Suprapubic skin (tissue), 4 donors: ENCODE results near the gene SLC48A1. TPM values are rescaled to one million over a fixed set of nuclear protein-coding genes. Genes with fewer than 3 reads are reported as not detected.
A peak's percentile ranks its signal among the peaks of the same experiment; 100 is the strongest.

Experiments
- DNase-seq, 2 donors: peaks; one replicate each; pipeline ENCODE4 v3.0.0-alpha.2; 2019; ENCODE audit warnings: low spot score in 2 of 2
- H3K27ac ChIP-seq: fragments of 200-600 bp; sonication (generic); one replicate; pipeline ENCODE4 v1.5.1; 2019
- H3K27me3 ChIP-seq: fragments of 200-600 bp; sonication (generic); one replicate; pipeline ENCODE4 v1.5.1; 2019
- H3K36me3 ChIP-seq: fragments of 200-600 bp; sonication (generic); one replicate; pipeline ENCODE4 v1.5.1; 2019
- H3K4me1 ChIP-seq: fragments of 200-600 bp; sonication (generic); one replicate; pipeline ENCODE4 v1.5.1; 2019
- H3K4me3 ChIP-seq: fragments of 200-600 bp; sonication (generic); one replicate; pipeline ENCODE4 v1.5.1; 2019; ENCODE audit warnings: mild to moderate bottlenecking
- H3K9me3 ChIP-seq: fragments of 200-600 bp; sonication (generic); one replicate; pipeline ENCODE4 v1.5.1; 2019
- EP300 ChIP-seq: sonication (generic); formaldehyde crosslinking; IDR thresholded peaks from one replicate; pipeline ENCODE4 v1.6.1; 2017; ENCODE audit warnings: antibody characterized with exemption
- POLR2A ChIP-seq, 2 donors: fragments of 450-650 bp; IDR thresholded peaks; one replicate each; pipeline ENCODE4 v1.6.1; 2017; ENCODE audit warnings: antibody characterized with exemption in 2 of 2, mild to moderate bottlenecking in 2 of 2, moderate library complexity in 2 of 2
- POLR2AphosphoS5 ChIP-seq, 3 donors: sonication (generic); formaldehyde crosslinking; IDR thresholded peaks; one replicate each; pipeline ENCODE4 v1.6.1; 2017; ENCODE audit warnings: antibody characterized with exemption in 3 of 3
- WGBS: methylation state at CpG from one replicate; pipeline ENCODE4 v1.1.5; 2018; 5-methylcytosine and 5-hydroxymethylcytosine counted together
- total RNA-seq, 4 donors: library from RNA; depleted of rRNA; stranded (reverse); fragments of >200 nt; gene quantifications; one replicate each; pipeline ENCODE4 v1.1.0, GENCODE V29; 2016
- TF ChIP-seq, protein P1 (sequence below), 2 donors: fragments of 200-600 bp in 1 of 2; fragments of 450-650 bp in 1 of 2; sonication (generic) in 1 of 2; IDR thresholded peaks; one replicate each; pipeline ENCODE4 v1.5.1; 2016 to 2019; ENCODE audit warnings: antibody characterized with exemption in 2 of 2, mild to moderate bottlenecking in 1 of 2, moderate library complexity in 1 of 2

The SLC48A1 gene
- 10 to 100 TPM; 38.2 to 53.6 (median 44.7) TPM for total RNA-seq

DNA sequence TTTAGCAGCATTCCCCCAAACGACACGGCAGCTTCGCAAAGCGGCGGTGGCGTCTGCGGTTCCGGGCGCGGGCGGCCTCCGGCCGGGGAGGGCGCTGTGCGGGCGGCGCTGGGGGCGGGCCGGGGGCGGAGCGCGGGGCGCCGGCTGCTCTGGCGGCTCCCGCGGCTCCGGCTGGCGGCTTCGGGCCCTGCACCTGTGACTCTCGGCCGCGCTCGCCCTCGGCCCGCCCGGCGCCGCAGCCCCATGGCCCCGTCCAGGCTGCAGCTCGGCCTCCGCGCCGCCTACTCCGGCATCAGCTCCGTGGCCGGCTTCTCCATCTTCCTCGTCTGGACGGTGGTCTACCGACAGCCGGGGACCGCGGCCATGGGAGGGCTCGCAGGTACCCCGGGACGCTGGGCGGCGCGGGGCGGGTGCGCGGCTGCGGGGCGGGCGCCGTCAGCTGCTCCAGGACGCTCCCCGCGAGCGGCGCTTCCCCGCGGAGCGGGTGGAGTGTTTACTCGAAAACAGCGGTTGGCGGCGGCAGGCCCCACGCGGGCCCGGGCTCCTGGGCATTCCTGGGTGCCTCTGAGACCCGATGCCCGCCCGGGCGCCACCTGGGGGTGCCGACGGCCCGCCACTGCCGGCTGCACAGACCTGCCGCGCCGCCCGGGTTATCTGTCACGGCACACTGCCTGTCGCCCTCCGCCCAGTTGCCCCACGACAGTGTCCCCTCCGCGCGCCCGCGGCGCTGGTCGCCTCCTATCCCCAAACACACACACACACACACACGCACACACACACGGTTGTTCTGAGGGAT is at the start of gene SLC48A1:
TSS of gene SLC48A1 (plus strand) at position 177 of the 796 bp plus-strand sequence. CDS start at position 244, 67 bp downstream.
- peaks cover 67% of the 10 kb centered on the region for H3K4me1 ChIP-seq
- H3K4me3 ChIP-seq, result peak within 1 kb of the TSS; percentile 94
- H3K27ac ChIP-seq, result peak within 1 kb of the TSS; percentile 92
- no peaks in the 10 kb centered on the region for H3K27me3 ChIP-seq
- DNase-seq, result no peak
- 1% methylated on average over 31 of the region's 106 CpGs for WGBS
- H3K36me3 ChIP-seq, result no peaks in the 10 kb centered on the region
- TF ChIP-seq, protein P1, sequence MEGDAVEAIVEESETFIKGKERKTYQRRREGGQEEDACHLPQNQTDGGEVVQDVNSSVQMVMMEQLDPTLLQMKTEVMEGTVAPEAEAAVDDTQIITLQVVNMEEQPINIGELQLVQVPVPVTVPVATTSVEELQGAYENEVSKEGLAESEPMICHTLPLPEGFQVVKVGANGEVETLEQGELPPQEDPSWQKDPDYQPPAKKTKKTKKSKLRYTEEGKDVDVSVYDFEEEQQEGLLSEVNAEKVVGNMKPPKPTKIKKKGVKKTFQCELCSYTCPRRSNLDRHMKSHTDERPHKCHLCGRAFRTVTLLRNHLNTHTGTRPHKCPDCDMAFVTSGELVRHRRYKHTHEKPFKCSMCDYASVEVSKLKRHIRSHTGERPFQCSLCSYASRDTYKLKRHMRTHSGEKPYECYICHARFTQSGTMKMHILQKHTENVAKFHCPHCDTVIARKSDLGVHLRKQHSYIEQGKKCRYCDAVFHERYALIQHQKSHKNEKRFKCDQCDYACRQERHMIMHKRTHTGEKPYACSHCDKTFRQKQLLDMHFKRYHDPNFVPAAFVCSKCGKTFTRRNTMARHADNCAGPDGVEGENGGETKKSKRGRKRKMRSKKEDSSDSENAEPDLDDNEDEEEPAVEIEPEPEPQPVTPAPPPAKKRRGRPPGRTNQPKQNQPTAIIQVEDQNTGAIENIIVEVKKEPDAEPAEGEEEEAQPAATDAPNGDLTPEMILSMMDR (IDR thresholded peaks at IDR 0.05), result peak in 1 of 2 donors; percentile 25
- TF ChIP-seq EP300, result no peak
- TF ChIP-seq POLR2AphosphoS5 (IDR thresholded peaks at IDR 0.05), result no peak
- TF ChIP-seq POLR2A (IDR thresholded peaks at IDR 0.05), result no peak
- no peaks in the 10 kb centered on the region for H3K9me3 ChIP-seq

GRCh38 chr12:47725091-47725772 is 47.8 kb upstream of the SLC48A1 start, which contains the start of gene ENDOU:
TSS of gene ENDOU (minus strand) at chr12:47725490. CDS start at chr12:47725413, 77 bp downstream.
- DNase-seq, result peak; percentile 61 to 76
- H3K27me3 ChIP-seq, result no peaks in the 10 kb centered on the region
- no peak within 1 kb of the TSS for H3K4me3 ChIP-seq
- TF ChIP-seq, protein P1 (IDR thresholded peaks at IDR 0.05), result no peak
- TF ChIP-seq EP300 (no peak), POLR2A (IDR thresholded peaks at IDR 0.05) (no peak), POLR2AphosphoS5 (IDR thresholded peaks at IDR 0.05) (no peak)
- H3K27ac ChIP-seq, result peak within 1 kb of the TSS; percentile 84
- H3K4me1 ChIP-seq, result peaks cover 54% of the 10 kb centered on the region
- H3K36me3 ChIP-seq, result peaks cover 4% of the 10 kb centered on the region
- no peaks in the 10 kb centered on the region for H3K9me3 ChIP-seq
- 88% methylated on average over 7 of the region's 8 CpGs for WGBS

- Histone ChIP-seq H3K36me3 (peaks cover 1% of the 10 kb centered on the region), H3K9me3 (no peaks in the 10 kb centered on the region), H3K27me3 (no peaks in the 10 kb centered on the region), H3K4me3 (no peak overlapping the region), H3K27ac (peak overlapping the region; percentile 84), H3K4me1 (peaks cover 61% of the 10 kb centered on the region)
- 46% methylated on average over 4 of the region's 5 CpGs for WGBS
- no peak for TF ChIP-seq POLR2AphosphoS5 (IDR thresholded peaks at IDR 0.05)
- TF ChIP-seq, protein P1 (IDR thresholded peaks at IDR 0.05), result no peak
- TF ChIP-seq EP300, result no peak
- no peak for TF ChIP-seq POLR2A (IDR thresholded peaks at IDR 0.05)
- no peak for DNase-seq
Observed at GRCh38 chr12:47725893-47726292, 47.1 kb upstream of the SLC48A1 start.

- Histone ChIP-seq H3K36me3 (no peaks in the 10 kb centered on the region), H3K4me3 (no peak overlapping the region), H3K4me1 (peaks cover 58% of the 10 kb centered on the region), H3K9me3 (no peaks in the 10 kb centered on the region), H3K27ac (no peak overlapping the region), H3K27me3 (no peaks in the 10 kb centered on the region)
- no peak for TF ChIP-seq EP300
- TF ChIP-seq POLR2A (IDR thresholded peaks at IDR 0.05), result no peak
- TF ChIP-seq, protein P1 (IDR thresholded peaks at IDR 0.05), result no peak
- no peak for TF ChIP-seq POLR2AphosphoS5 (IDR thresholded peaks at IDR 0.05)
- no peak for DNase-seq
- 53% methylated on average over 3 of the region's 3 CpGs for WGBS
Observed at GRCh38 chr12:47729233-47729632, 43.8 kb upstream of the SLC48A1 start.

GRCh38 chr12:47730341-47730744 is 42.7 kb upstream of the SLC48A1 start:
- Histone ChIP-seq H3K27me3 (no peaks in the 10 kb centered on the region), H3K27ac (peak overlapping the region; percentile 20), H3K9me3 (no peaks in the 10 kb centered on the region), H3K4me3 (no peak overlapping the region), H3K4me1 (peaks cover 59% of the 10 kb centered on the region), H3K36me3 (no peaks in the 10 kb centered on the region)
- TF ChIP-seq, protein P1 (IDR thresholded peaks at IDR 0.05), result no peak
- no peak for TF ChIP-seq POLR2AphosphoS5 (IDR thresholded peaks at IDR 0.05)
- no peak for TF ChIP-seq EP300
- TF ChIP-seq POLR2A (IDR thresholded peaks at IDR 0.05), result no peak
- WGBS, result 60% methylated on average over 8 of the region's 8 CpGs
- no peak for DNase-seq
